HG03135 (cell line): Measurements from ENCODE around the gene LMAN1L.
A peak's percentile ranks its signal among the peaks of the same experiment; 100 is the strongest.

Source experiments
- ATAC-seq: cut with Tn5 transposase; IDR thresholded peaks from one replicate; pipeline ENCODE4 v1.9.1; 2021; ENCODE audit warnings: mild to moderate bottlenecking, moderate library complexity; ENCODE audit not compliant: unreplicated experiment

Gene LMAN1L

GRCh38 chr15:74854453-74855022 is 41.9 kb downstream of the LMAN1L start:
- no peak for ATAC-seq

- no peak for ATAC-seq
These were observed 43.2 kb downstream of the LMAN1L start for GRCh38 chr15:74855857-74856256.

GRCh38 chr15:74856537-74856936 is 43.9 kb downstream of the LMAN1L start:
- no peak for ATAC-seq

GRCh38 chr15:74857082-74857655 is 44.5 kb downstream of the LMAN1L start:
- ATAC-seq, result peak; percentile 72

GRCh38 chr15:74857671-74858368 is 45.2 kb downstream of the LMAN1L start:
- ATAC-seq, result no peak

- ATAC-seq, result no peak
These were observed 45.7 kb downstream of the LMAN1L start for GRCh38 chr15:74858369-74858740.

GRCh38 chr15:74863239-74864056 is 50.8 kb downstream of the LMAN1L start:
- ATAC-seq, result no peak

- ATAC-seq, result no peak
These were observed 51.7 kb downstream of the LMAN1L start for GRCh38 chr15:74864296-74864695.

- no peak for ATAC-seq
These were observed 52.7 kb downstream of the LMAN1L start for GRCh38 chr15:74865316-74865715.

- no peak for ATAC-seq
These were observed 53.5 kb downstream of the LMAN1L start for GRCh38 chr15:74866090-74866489.

- no peak for ATAC-seq
These were observed 54.9 kb downstream of the LMAN1L start for GRCh38 chr15:74867466-74868038.

GRCh38 chr15:74868059-74868458 is 55.4 kb downstream of the LMAN1L start:
- ATAC-seq, result no peak

GRCh38 chr15:74869372-74869725 is 56.7 kb downstream of the LMAN1L start:
- no peak for ATAC-seq

- ATAC-seq, result peak; percentile 53
These were observed 57.2 kb downstream of the LMAN1L start for GRCh38 chr15:74869726-74870407.

GRCh38 chr15:74870436-74871215 is 58.0 kb downstream of the LMAN1L start:
- ATAC-seq, result no peak

- ATAC-seq, result no peak
These were observed 60.0 kb downstream of the LMAN1L start for GRCh38 chr15:74872702-74873035.

GRCh38 chr15:74873036-74873755 is 60.6 kb downstream of the LMAN1L start, which contains the start of gene SCAMP2:
TSS of gene SCAMP2 (minus strand) at chr15:74873365. CDS start at chr15:74873255, 110 bp downstream.
- ATAC-seq, result peak; percentile 84

- ATAC-seq, result no peak
These were observed 61.3 kb downstream of the LMAN1L start for GRCh38 chr15:74873756-74874424.
